Measurements from ENCODE around the gene KRT37. TPM values are rescaled to one million over a fixed set of nuclear protein-coding genes. Genes with fewer than 3 reads are reported as not detected.

The KRT37 gene
- total and polyA plus RNA-seq, 2 of the 13 experiments (the other 11 are each of a cell fraction or from before 2014, with no cell fraction given) = 0.69 TPM; not detected in 1

GRCh38 chr17:41415833-41416335 is 8.5 kb downstream of the KRT37 start (continued):
- TF ChIP-seq TRAFD1 (CRISPR knock-in tag; IDR thresholded peaks at IDR 0.05; ENCODE audit: borderline replicate concordance) (no peak), ZNF451 (CRISPR knock-in tag; IDR thresholded peaks at IDR 0.05) (no peak), ZSCAN30 (CRISPR knock-in tag; IDR thresholded peaks at IDR 0.05) (no peak), FLYWCH1 (CRISPR knock-in tag; IDR thresholded peaks at IDR 0.05) (no peak), SOX13 (IDR thresholded peaks at IDR 0.05) (no peak), SOX13 (CRISPR knock-in tag; conservative IDR thresholded peaks at IDR 0.05 in 1 of 2, IDR thresholded peaks at IDR 0.05 in 1 of 2) (peak in 1 of 2 experiments; percentile 78; a peak in 2 of 4 replicates), RXRB (CRISPR knock-in tag; IDR thresholded peaks at IDR 0.05; ENCODE audit: borderline replicate concordance) (peak; percentile 90), NFKBIZ (CRISPR knock-in tag; IDR thresholded peaks at IDR 0.05) (no peak), ZNF143 (CRISPR knock-in tag; IDR thresholded peaks at IDR 0.05) (no peak), ZFP62 (CRISPR knock-in tag; IDR thresholded peaks at IDR 0.05) (no peak), ZNF138 (CRISPR knock-in tag; IDR thresholded peaks at IDR 0.05; ENCODE audit: low read depth) (no peak), ATF2 (CRISPR knock-in tag; IDR thresholded peaks at IDR 0.05) (peak; percentile 84; the same call in 1 of the 2 replicates), NR2F6 (IDR thresholded peaks at IDR 0.05) (peak; percentile 68), NR2F6 (CRISPR knock-in tag; IDR thresholded peaks at IDR 0.05) (peak; percentile 89), JARID2 (CRISPR knock-in tag; IDR thresholded peaks at IDR 0.05; ENCODE audit: insufficient replicate concordance) (no peak), ADNP (CRISPR knock-in tag; IDR thresholded peaks at IDR 0.05) (no peak)

Measured in HepG2 (cell line).